GM19240 (cell line): ENCODE results near the gene ANXA2R.
"Not testable (repeated sequence)": the region's sequence is repeated elsewhere in the genome, so short reads cannot be mapped to it uniquely, and the experiment has no call there.

ENCODE experiments used
- DNase-seq: peaks from one replicate; pipeline ENCODE4 v3.0.0; 2011; ENCODE audit warnings: low spot score; ENCODE audit not compliant: insufficient read length

ANXA2R gene

DNA sequence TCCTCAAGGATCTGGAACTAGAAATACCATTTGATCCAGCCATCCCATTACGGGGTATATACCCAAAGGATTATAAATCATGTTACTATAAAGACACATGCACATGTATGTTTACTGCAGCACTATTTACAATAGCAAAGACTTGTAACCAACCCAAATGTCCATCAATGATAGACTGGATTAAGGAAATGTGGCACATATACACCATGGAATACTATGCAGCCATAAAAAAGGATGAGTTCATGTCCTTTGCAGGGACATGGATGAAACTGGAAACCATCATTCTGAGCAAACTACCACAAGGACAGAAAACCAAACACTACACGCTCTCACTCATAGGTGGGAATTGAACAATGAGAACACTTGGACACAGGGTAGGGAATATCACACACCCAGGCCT is 19.9 kb upstream of the ANXA2R start:
- not testable (repeated sequence) for DNase-seq

GRCh38 chr5:43055098-43055497 is 15.0 kb upstream of the ANXA2R start:
- not testable (repeated sequence) for DNase-seq

- DNase-seq, result no peak
Measured at GRCh38 chr5:43051684-43052083, 11.6 kb upstream of the ANXA2R start.

DNA sequence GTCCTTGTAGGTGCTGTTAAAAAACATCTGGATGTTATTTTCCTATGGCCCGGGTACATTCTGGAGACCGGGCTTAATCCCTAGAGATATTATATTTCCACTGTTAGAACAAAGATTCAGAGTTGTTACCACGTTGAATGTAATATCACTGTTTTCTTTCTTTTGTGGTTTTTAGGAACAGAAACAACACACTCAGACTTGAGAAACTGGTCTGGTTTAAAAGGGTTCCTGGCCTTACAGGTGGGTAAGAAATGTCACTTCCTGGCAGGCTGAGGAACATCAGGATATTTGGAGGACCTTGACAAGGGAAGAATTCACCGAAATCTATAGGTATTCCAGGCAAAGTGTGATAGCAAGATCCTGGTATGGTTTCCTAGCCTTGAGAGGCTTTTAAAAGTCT is 10.3 kb upstream of the ANXA2R start:
- no peak for DNase-seq

DNA sequence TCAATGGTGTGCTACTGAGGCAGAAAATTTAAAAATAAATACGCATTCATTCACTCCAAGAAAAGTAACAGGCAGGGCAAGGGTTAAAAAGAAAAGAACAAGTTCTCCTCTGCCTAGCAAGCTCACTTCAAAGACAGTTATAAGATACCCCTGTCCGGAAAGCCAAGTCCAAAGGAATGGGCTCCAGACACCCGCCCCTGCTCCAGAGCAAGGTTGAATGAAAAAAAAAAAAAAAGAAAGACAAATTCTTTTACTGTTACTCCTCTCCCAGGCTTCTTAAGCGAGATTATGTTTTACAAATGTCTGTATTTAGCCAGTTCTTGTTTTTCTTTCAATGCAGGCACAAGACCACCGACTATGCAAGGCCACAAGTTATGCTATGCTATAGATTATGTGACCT is 9.1 kb upstream of the ANXA2R start:
- no peak for DNase-seq

- DNase-seq, result no peak
Measured at GRCh38 chr5:43046474-43046873, 6.4 kb upstream of the ANXA2R start.

DNA sequence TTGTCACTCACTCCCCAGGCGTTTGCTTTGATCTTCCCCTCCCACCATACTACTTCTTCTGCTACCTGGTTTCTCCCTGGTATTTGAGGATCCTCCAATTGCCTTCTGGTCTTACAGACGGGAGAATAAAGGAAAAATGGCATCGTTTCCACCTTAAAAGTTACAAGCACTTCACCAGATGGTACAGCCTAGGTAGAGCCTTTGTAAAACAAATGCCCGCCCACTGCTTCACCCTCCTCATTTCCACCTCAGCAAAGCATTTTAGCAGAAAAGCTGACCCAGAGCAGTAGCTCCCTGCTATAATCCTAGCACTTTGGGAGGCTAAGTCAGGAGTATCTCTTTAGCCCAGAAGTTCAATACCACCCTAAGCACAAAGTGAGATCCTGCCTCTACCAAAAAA is 5.1 kb upstream of the ANXA2R start:
- no peak for DNase-seq

DNA sequence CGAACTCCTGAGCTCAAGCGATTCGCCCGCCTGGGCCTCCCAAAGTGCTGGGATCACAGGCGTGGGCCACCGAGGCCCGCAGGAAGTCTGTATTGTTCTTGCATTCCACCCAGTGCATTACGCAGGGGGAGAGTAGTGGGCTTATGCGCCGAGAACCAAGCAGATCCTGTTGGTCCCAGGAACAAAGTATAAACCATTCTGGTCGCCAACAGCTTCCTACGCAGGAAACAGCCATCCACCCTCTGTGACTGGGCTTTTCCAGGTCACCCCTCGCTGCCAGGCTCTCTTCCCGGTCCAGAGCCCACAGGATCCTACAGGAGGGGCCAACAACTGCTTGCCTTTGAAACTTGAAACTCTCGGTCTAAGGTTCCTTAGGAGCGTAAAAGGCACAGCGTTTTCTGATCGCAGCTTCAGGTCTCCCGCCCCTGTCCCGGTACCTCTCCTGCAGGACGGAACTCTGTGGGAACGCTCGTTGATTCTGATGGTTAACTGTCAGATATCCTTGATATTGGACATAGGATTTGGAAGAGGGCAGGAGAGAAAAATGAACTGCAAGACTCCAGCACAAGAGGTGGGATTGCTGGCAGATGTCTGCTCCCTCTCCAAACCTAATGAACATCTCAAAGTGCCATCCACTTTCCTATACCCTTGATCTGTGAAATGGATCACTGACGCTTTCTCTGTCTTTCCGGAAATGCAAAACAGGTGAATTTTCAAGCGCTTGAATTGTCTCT is 4.2 kb upstream of the ANXA2R start:
- no peak for DNase-seq

GRCh38 chr5:43043400-43043756 is 3.3 kb upstream of the ANXA2R start:
- no peak for DNase-seq

- DNase-seq, result no peak
Measured at GRCh38 chr5:43042626-43043399, 2.7 kb upstream of the ANXA2R start.

DNA sequence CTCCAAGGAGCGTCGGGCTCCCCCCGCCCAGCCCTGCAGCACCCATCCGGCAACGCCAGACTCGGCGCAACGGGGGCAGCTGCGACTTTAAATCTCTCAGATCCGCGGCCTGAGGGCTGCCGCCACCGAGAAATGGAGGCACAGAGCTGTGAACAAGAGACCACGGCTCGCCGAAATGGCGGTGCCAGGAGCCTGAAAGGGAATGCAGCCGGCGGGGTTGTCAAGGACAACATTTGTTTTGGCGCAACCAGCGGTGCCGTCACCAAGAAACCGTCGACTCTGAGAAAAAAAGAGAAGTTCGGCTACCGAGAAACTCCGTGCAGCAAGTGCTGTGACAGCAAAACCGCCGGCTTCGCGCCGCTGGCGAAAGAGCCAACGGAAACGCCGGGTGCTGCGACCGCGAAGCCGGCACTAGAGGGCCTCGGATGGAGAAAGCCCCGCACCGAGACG is 2.1 kb upstream of the ANXA2R start:
- DNase-seq, result no peak

GRCh38 chr5:43041669-43042175 is 1.6 kb upstream of the ANXA2R start:
- DNase-seq, result no peak

DNA sequence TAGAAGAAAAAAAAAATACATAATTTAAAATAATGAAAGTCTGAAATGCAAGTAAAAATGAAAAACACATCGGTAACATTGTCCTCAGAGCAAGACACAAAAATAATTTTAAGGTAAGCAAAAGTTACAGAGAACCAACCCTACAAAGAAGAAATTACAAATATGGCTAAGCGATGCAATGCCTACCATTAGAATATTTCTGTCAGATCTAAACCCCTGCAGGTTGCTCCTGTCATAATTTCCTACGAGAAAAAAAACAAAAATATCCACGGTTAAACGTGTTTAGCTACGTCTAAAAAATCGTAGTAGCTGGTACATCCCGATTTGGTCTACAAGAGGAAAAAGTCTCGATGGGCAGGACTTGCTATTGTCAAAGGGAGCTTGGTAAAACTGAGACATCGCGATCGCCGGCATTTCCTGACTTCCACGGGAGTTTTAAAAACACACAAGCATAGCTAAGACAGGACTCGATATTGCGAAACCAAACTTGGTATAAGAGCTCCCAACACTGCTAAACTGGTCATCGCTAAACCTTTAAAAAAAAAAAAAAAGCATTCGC is 1.1 kb upstream of the ANXA2R start:
- DNase-seq, result no peak

DNA sequence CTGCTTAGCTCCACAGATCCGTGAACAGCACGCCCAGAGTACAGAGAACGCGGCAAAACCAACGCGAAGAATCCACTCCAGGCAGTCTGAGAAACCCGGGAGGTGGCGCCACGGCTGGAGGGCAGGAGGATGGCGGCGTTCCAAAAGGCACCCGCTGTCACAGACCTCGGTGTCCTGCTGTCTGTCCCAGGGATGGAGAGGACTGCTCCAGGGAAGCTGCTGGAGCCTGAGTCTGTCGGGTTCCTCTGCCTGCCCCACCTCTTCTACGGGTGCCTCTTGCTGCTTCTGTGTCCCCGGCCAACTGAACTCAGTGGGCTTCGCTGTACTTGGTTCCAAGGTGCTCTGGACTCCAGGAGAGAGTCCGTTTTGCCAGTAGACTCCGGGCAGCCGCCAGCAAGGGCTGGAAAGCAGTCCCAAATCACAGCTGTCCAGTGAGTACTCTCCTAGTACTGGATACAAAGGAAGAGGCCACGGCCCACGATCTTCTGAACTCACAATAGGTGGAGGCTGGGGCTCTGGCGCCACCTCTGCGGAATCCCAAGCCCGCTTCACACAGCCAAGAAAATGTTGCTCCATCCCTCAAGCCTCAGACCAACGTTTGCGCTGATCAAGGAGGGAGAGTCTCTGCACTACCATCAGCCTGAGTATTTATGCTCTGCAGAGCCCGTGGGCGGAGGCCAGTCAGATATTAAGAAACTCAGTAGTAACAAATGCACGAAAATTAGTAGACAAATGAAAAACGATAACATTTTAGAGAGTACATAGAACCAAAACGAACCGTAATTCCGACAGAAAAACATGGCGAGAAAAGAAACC is 440 bp downstream of the ANXA2R start:
- DNase-seq, result no peak

GRCh38 chr5:43039152-43039470 is 1.0 kb downstream of the ANXA2R start:
- DNase-seq, result no peak

DNA sequence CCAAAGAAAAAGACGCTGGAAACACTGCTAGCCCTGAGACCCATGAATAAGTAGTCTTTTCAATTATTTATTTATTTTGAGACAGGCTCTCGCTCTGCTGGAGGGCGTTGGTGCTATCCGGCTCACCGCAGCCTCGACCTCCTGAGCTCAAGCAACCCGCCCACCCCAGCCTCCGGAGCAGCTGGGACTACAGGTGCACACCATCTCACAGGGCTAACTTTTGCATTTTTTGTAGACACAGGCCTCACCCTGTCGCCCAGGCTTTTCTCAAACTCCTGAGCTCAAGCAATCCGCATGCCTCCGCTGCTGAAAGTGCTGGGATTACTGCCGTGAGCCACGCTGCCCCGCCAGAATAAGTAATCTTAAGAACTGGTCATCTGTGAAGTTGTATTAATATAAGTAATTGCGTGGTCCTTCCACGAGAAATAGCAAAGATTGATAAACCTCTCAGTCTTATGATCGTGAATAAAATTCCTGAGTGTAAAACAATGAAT is 1.6 kb downstream of the ANXA2R start:
- no peak for DNase-seq

DNA sequence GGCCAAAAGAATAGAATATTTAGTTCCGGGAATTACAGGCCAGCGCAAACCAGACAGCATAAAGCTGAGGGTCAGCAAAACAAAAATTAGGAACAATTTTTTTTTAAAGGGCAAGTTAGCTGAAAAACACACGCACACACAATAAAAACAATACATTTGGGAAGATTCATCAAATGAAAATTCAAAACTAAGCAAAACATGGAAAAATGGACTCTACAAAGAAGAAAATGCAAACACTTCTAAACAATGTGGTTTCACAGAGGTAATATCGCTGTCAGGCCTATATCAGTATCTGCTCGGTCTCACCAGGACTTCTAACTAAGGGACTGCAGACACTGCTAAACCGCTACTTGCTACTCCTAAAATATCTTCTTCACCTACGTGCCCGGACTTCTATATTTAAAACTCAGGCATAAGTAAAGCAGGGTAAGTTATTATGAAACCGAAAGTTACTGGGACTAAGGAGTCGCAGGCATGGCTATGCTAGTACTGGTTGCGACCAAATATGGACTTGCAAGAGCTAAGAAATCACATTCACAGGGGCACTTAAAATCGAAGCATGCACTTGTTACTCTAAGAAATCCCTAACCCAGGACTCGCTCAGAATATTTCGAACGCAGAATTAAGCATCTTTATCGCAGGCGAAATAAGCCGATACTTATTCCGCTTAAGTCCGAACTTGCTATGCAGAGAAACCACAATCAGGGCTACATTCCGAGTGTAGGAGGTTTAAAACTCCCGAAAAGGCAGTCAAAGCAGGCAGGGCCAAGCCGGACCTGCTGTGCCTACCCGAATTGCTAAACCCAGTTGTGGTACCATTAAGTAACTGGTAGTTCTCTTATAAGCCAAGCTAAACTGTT is 2.3 kb downstream of the ANXA2R start:
- DNase-seq, result no peak

DNA sequence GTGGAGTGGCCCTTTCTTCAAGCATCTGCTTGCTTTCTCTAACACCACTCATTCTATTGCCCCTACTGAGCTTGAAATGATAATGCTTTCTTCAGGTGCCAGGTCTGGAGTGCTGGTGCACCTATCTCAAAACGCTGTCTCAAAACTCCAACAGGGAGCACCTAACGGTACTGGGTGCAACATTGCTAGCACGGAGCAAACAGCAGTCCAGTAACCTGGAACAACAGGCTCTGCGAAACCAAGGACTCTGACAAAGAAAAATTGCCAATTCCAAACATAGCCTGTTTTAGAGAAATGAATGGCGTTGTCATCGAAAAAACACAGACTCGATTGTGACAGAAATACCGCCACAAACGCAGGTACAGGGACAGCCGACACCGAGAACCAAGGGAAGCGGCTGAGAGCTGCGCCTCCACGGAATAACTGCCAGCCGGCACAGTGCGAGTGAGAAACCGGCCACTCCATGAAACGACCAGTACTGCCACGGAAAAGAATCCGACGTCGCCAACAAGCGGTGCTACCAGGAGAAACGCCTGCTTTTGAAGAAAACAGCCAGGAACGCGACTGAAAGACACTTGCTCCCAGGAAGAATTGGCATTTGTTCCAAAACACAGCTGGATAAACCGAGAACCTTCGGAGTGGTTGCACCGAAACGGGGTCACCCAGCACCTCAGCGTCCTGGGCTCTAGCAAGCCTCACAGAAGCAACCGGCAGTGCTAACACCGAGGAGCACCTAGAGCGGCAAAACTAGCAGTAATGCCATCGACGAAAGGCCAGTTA is 3.1 kb downstream of the ANXA2R start:
- DNase-seq, result no peak

DNA sequence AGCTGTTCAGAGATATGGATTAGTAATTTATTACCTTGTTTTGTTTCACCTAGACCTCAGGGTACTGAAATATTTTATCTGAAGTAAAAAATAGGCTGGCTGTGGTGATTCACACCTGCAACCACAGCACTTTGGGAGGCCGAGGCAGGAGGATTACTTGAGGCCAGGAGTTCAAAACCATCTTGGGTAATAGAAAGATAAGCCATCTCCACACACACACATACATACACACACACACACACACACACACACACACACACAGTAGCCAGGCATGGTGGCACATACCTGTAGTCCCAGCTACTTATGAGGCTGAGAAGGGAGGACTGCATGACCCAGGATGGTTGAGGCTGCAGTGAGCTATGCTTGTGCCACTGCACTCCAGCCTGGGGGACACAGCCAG is 3.7 kb downstream of the ANXA2R start:
- DNase-seq, result no peak

DNA sequence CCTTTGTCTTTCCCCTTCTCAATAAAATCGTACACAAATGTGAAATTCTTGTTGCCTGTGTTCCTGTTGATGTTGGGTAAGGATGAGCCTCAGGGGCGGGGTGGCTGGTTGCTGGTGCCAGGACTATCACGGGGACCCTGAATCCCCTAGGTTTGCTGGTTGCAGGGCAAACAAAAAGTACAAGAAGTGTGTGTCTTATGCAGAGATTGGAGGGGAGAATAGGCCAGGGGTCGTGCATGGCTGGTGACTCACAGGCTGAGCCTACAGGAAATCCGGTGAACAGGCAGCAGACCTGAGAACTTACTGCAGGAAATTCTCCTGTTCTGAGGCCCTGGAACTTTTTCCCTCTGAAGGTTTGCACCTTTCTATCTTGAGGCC is 5.5 kb downstream of the ANXA2R start:
- no peak for DNase-seq
